GM12891 (cell line): Measurements from ENCODE around the gene SLC25A38. TPM values are rescaled to one million over a fixed set of nuclear protein-coding genes. Genes with fewer than 3 reads are reported as not detected.

Source experiments
- DNase-seq: peaks from one replicate; pipeline ENCODE4 v3.0.0; 2011; ENCODE audit warnings: low spot score; ENCODE audit not compliant: insufficient read length
- FAIRE-seq: peaks from 2 replicates; lab custom pipeline; 2011; peaks lifted over from hg19 to GRCh38; lab: Jason Lieb, UNC
- PAX5 ChIP-seq: IDR thresholded peaks from 2 replicates; pipeline ENCODE4 v1.6.1; 2011; ENCODE audit warnings: low read length, moderate library complexity, mild to moderate bottlenecking; ENCODE audit not compliant: insufficient read depth, severe bottlenecking
- POLR2A ChIP-seq: IDR thresholded peaks from 2 replicates; pipeline ENCODE4 v1.6.1; 2011; ENCODE audit warnings: low read depth, low read length, control low read depth
- POLR2AphosphoS5 ChIP-seq: IDR thresholded peaks from 2 replicates; pipeline ENCODE4 v1.6.1; 2011; ENCODE audit warnings: low read depth, low read length, control low read depth
- POU2F2 ChIP-seq: IDR thresholded peaks from 2 replicates; pipeline ENCODE4 v1.6.1; 2011; ENCODE audit warnings: low read depth, mild to moderate bottlenecking, control low read depth, low read length, moderate library complexity
- SPI1 ChIP-seq: IDR thresholded peaks from 2 replicates; pipeline ENCODE4 v1.6.1; 2011; ENCODE audit warnings: low read depth, low read length, control low read depth
- TAF1 ChIP-seq: IDR thresholded peaks from 2 replicates; pipeline ENCODE4 v1.6.1; 2011; ENCODE audit warnings: low read depth, low read length, control low read depth
- polyA plus RNA-seq: library from polyadenylated mRNA; unstranded; fragments of >200 nt; gene quantifications from one replicate; pipeline ENCODE4 v1.2.1, GENCODE V29; 2012; ENCODE audit warnings: low read depth, missing spikeins, inconsistent platforms; ENCODE audit not compliant: missing spikeins

Gene SLC25A38, protein sequence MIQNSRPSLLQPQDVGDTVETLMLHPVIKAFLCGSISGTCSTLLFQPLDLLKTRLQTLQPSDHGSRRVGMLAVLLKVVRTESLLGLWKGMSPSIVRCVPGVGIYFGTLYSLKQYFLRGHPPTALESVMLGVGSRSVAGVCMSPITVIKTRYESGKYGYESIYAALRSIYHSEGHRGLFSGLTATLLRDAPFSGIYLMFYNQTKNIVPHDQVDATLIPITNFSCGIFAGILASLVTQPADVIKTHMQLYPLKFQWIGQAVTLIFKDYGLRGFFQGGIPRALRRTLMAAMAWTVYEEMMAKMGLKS
- polyA plus RNA-seq = 28.4 TPM

DNA sequence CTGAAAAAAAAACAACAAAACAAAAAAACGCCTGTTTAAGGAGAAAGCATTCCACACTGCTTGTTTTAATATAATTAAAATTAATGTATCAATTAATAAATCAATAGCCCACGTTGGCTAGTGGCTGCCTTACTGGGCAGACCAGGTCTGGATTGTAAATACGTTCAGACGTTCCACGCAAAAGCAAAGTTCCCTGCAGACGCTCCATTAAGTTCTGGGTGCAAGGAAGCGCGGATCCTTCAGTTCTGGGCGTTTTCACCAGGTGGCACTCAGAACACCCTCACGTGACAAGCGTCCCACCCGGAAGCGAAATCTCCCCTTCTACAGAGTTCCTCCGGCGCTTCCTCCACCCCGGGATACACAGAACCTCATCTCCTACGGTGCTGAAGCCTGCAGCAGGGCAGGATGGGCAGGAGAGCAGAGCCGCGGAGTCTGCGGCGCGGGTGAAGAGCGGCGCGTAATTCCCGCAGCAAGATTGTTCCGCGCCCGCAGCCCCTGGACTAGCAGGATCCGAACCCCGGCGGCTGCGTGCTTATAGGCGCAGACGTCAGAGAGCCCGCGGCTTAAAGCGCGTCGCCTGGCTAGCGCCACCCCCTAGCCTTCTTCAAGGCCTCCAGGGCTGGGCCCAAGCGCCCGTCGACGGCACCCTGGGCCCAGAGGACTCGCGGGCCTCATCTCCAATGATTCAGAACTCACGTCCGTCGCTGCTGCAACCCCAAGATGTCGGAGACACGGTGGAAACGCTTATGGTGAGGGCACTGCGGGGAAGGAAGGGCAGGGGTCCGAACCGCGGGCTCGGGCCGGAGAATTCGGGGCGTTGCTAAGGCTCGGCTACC, at the start of gene SLC25A38:
SLC25A38 (plus strand) TSS at position 326 of the 836 bp plus-strand sequence; CDS start at position 681, 355 bp downstream.
- FAIRE-seq = peak; percentile 94
- DNase-seq = peak; percentile 65
- TF ChIP-seq SPI1 (peak; percentile 50), POLR2AphosphoS5 (peak; percentile 62; the same call in 1 of the 2 replicates), POU2F2 (peak; percentile 75; the same call in 1 of the 2 replicates), POLR2A (peak; percentile 69; the same call in 1 of the 2 replicates), PAX5 (no peak), TAF1 (peak; percentile 23; the same call in 1 of the 2 replicates)

DNA sequence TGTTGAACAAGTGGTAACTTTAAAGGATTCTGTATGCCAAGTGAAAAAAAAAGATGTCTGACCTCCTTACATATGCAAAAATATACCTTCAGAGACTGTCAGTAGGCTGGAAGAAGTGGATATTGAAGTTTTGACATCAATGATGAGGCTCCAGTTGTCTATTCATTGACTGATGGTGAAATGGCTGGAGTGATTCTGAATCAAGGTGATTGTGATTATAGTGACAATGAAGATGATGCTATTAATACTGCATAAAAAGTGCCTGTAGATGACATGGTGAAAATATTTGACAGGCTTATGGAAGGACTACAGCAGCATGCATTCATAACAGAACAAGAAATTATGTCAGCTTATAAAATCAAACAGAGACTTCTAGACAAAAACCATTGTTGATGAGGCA, 49.6 kb upstream of the SLC25A38 start:
- DNase-seq = no peak
- FAIRE-seq = no peak
- TF ChIP-seq POLR2A = no peak

DNA sequence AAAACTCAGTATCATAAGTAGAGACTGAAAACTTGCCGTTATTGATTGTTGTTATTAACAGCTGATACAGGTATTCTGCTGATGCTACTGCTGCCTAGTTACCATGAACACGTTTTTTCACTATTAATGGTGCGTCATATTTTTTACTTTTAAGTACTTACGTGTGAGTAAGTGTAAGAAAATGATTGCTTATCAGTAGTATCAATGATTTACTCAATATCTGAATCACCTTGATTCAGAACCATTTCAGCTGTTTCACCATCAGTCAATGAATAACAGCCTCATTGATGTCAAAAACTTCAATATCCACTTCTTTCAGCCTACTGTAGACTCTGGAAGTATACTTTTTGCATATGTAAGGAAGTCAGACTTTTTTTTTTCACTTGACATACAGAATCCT, 49.0 kb upstream of the SLC25A38 start:
- DNase-seq = no peak
- no peak for FAIRE-seq
- TF ChIP-seq POLR2A (no peak), SPI1 (no peak), TAF1 (no peak), POU2F2 (no peak)

DNA sequence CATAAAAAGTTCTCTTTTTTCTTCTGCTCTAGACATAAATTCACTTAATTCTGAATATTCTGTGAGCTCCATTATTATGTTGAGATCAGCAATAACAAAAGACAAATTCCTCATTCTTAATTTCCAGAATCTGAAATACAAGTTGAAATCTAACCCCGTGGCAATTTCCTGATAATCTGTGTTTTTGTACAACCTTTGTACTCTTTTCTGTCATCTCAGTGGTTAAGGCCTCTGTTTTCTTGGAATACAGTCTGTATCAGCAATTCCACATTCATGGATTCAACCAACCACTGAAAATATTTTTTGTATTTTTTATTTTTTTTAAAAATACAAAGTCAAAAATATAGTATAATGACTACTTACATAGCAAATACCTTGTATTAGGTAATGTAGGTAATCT, 45.0 kb upstream of the SLC25A38 start:
- no peak for FAIRE-seq
- DNase-seq = no peak
- TF ChIP-seq SPI1 = no peak

DNA sequence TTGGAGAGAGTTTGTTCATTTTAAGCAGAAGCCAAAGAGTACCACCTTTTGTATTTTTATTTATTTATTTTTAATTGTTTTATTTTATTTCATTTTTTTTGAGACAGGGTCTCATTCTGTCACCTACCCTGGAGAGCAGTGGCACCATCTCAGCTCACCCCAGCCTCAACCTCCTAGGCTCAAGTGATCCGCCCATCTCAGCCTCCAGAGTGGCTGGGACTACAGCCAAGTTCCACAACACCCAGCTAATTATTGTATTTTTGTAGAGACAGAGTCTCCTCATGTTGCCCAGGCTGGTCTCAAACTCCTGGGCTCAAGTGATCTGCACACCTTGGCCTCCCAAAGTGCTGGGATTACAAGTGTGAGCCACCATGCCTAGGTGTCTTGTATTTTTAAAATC, 44.1 kb upstream of the SLC25A38 start:
- FAIRE-seq = no peak
- no peak for TF ChIP-seq SPI1
- TF ChIP-seq POLR2A = no peak
- TF ChIP-seq PAX5 = no peak
- TF ChIP-seq POLR2AphosphoS5 = no peak
- TF ChIP-seq POU2F2 = no peak
- no peak for TF ChIP-seq TAF1
- no peak for DNase-seq

DNA sequence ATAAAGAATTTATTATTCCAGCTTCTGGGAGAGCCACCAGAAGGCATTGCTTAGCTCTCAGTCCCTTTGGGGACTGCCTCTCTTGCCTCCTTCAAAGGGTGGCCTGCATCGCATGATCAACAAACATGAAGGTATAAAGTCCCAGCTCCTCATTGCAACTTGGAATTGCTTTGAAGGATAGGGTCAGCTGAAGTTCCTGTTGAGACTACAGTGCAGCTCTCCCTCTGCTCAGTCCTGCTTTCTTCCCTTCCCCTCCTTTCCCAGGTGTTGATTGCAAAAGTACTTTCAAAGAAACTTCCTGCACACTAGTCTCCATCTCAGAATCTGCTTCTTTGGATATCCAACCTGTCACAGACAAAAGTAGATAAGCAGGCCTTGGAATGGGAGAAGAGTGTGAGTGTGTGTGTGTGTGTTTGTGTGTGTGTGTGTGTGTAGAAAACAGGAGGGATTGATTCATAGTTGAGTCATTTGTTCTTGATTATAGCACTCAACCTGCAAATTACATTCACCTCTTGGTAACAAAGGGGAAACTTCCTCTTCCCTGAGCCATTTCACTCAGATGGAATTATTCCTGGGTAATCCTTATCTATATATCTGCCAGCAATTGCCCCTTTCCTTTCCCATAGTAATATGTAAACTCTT, 40.0 kb upstream of the SLC25A38 start:
- TF ChIP-seq PAX5 = no peak
- no peak for TF ChIP-seq SPI1
- TF ChIP-seq TAF1 = no peak
- no peak for TF ChIP-seq POLR2AphosphoS5
- no peak for TF ChIP-seq POLR2A
- no peak for TF ChIP-seq POU2F2
- no peak for DNase-seq
- peak; percentile 40 for FAIRE-seq

DNA sequence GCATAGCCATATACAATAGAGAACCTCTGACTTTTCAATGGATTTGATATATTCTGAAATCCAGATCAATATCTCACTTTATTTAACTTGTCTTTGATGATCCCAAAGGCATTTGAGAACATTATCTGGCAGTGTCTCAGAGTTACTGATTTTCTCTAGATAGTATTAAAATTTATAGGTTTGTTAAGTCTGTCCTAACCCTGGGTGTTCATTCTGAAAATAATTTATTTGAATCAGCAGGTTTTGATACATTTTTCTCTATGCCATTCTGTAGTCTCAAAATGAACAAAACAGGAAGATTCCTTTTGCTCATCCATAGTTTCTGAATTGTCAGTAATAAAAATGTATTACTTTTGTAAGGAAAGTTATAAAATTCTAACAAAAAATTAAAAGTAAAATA, 39.4 kb upstream of the SLC25A38 start:
- TF ChIP-seq POLR2A = no peak
- no peak for TF ChIP-seq POU2F2
- no peak for TF ChIP-seq PAX5
- no peak for TF ChIP-seq TAF1
- TF ChIP-seq POLR2AphosphoS5 = no peak
- no peak for TF ChIP-seq SPI1
- FAIRE-seq (no peak), DNase-seq (no peak)

DNA sequence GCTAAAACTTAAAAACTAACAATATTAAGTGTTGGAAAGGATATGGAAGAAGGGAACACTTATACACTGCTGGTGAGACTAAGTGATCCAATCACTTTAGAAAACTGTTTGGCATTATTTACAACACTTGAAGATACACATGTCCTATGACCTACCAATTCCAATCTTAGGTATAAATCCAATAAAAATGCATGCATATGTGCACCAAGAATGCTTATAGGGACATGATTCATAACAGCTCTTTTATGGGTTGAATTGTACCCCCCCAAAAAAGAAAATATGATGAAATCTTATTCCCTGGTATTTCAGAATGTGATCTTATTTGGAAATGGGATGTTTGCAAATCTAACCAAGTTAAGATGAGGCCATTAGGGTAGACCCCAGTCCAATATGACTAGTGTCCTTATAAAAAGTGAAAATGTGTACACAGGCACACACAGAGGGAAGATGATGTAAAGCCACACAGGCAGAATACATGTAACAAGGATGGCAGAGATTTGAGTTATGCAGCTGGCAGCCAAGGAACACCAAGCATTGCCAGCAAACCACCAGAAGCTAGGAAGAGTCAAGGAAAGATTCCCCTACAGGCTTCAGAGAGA, 38.3 kb upstream of the SLC25A38 start:
- DNase-seq (no peak), FAIRE-seq (no peak)
- TF ChIP-seq POLR2A (no peak), SPI1 (no peak), PAX5 (no peak), TAF1 (no peak), POU2F2 (no peak), POLR2AphosphoS5 (no peak)

DNA sequence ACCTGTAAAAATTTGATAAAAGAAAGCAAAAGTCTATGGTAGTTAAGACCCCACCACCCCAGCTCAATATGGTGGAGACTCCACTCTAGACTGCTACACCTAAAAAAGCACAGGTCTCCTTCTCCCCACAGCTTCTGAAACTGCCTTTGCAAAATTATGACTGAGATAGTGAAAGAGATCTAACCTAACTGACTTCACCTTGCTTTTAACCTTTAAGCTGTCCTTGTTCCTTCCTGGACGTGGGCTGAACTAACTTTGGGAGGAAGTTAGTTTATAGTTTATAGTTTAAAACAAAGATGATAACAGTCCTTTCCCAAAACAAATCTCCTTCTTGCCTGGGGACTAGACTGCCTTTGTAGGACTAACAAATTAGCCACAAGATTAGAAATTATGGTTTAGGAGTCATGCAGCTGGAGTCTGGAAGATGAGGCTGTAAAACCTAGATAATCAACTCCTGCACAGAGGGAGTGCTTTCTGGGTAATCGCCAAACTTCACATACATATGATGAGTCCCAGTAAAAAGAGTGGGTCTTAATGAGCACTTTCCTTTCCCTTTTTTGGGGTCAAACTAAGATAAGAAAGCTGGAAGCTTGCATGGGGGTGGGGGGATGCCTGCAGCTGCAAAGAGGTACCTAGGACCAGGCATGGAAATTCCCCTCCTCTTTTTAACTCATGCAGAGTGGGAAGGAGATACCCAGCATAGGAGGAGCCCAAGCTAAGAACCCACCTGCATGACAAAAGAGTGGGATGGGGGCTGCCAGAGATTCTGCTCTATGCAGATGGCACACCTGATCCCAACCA, 36.2 kb upstream of the SLC25A38 start:
- FAIRE-seq (peak; percentile 92), DNase-seq (no peak)
- TF ChIP-seq SPI1 (0 out of 2 replicates have a peak, but pooled peaks have one; percentile 6), POU2F2 (no peak)
